Heart left ventricle (tissue), 13 donors: Measurements from ENCODE around the gene INHBE.

ENCODE experiments used
- CTCF ChIP-seq, 12 donors: fragments of 200-600 bp; sonication (generic) in 4 of 12; IDR thresholded peaks; one replicate each; pipeline versions ENCODE4 v1.5.0 to v1.8.0; 2018 to 2022; ENCODE audit warnings: antibody characterized with exemption in 12 of 12, mild to moderate bottlenecking in 5 of 12
- POLR2A ChIP-seq, 2 donors: fragments of 450-650 bp; IDR thresholded peaks; one replicate each; pipeline ENCODE4 v1.6.1; 2017; ENCODE audit warnings: antibody characterized with exemption in 2 of 2, mild to moderate bottlenecking in 2 of 2, moderate library complexity in 2 of 2
- donor health status: ischemic (EF 13 %, LVEDD 7.1; RV severe dilation, severe dysfunction).
- donor health status: DM: no; HTN: yes; CAD: no.
- donor health status: DM: no; HTN: no; CAD: no.
- donor health status: ischemic (EF 25% LVEDD 6.9; RV normal size, moderate dysfunction).
- donor health status: ischemic (EF 25% LVEDD 5.7; RV mildly dilated, moderate dysfunction).
- donor health status: ischemic (EF 35%, LVEDD 5.7; RV mildly dilated, moderate dysfunction).
- donor health status: nonischemic (EF 11% LVEDD 7.7; RV severe dilation, severe dysfunction).
- donor health status: DM: yes; HTN: yes; CAD: no.
- donor health status: PGD.
- donor health status: ischemic (EF 29% LVEDD 5.4; RV normal size, mild dysfunction).
- donor health status: nonischemic (EF 23%, LVEDD 6.1; RV moderate dilation, normal function).

- TF ChIP-seq CTCF (IDR thresholded peaks at IDR 0.05) (no peak), POLR2A (IDR thresholded peaks at IDR 0.05) (no peak)
These were observed 10.4 kb upstream of the INHBE start for GRCh38 chr12:57444744-57445143.
